ENCODE data around the gene CYSTM1. TPM values are rescaled to one million over a fixed set of nuclear protein-coding genes. Genes with fewer than 3 reads are reported as not detected.

CYSTM1 gene
- total RNA-seq, 1 donor from 2014 or later, result 93.3 TPM

- Histone ChIP-seq H3K9me3 (replicated peaks) (no peaks in the 10 kb centered on the region), H3K4me3 (no peak overlapping the region), H3K4me1 (peaks cover 22% of the 10 kb centered on the region), H3K27me3 (ENCODE audit: low read depth) (no peaks in the 10 kb centered on the region), H3K27ac (replicated peaks) (no peak overlapping the region), H3K36me3 (no peaks in the 10 kb centered on the region)
- no peak for DNase-seq
- intact Hi-C loops (cut with micrococcal nuclease), result no loop called here
- TF ChIP-seq, protein P1, sequence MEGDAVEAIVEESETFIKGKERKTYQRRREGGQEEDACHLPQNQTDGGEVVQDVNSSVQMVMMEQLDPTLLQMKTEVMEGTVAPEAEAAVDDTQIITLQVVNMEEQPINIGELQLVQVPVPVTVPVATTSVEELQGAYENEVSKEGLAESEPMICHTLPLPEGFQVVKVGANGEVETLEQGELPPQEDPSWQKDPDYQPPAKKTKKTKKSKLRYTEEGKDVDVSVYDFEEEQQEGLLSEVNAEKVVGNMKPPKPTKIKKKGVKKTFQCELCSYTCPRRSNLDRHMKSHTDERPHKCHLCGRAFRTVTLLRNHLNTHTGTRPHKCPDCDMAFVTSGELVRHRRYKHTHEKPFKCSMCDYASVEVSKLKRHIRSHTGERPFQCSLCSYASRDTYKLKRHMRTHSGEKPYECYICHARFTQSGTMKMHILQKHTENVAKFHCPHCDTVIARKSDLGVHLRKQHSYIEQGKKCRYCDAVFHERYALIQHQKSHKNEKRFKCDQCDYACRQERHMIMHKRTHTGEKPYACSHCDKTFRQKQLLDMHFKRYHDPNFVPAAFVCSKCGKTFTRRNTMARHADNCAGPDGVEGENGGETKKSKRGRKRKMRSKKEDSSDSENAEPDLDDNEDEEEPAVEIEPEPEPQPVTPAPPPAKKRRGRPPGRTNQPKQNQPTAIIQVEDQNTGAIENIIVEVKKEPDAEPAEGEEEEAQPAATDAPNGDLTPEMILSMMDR (IDR thresholded peaks at IDR 0.05; ENCODE audit: borderline replicate concordance), result no peak
These were observed 33.1 kb downstream of the CYSTM1 start for GRCh38 chr5:140208065-140208464.

GRCh38 chr5:140213370-140213983 lies 38.5 kb downstream of the CYSTM1 start:
- Histone ChIP-seq H3K36me3 (no peaks in the 10 kb centered on the region), H3K4me1 (peaks cover 45% of the 10 kb centered on the region), H3K4me3 (no peak overlapping the region), H3K27me3 (ENCODE audit: low read depth) (no peaks in the 10 kb centered on the region), H3K27ac (replicated peaks) (no peak overlapping the region), H3K9me3 (replicated peaks) (no peaks in the 10 kb centered on the region)
- TF ChIP-seq, protein P1 (IDR thresholded peaks at IDR 0.05; ENCODE audit: borderline replicate concordance), result no peak
- intact Hi-C loops (cut with micrococcal nuclease), result no loop called here
- DNase-seq, result no peak

- Histone ChIP-seq H3K4me3 (no peak overlapping the region), H3K4me1 (peaks cover 59% of the 10 kb centered on the region), H3K9me3 (replicated peaks) (no peaks in the 10 kb centered on the region), H3K27me3 (ENCODE audit: low read depth) (no peaks in the 10 kb centered on the region), H3K27ac (replicated peaks) (no peak overlapping the region), H3K36me3 (no peaks in the 10 kb centered on the region)
- intact Hi-C loops (cut with micrococcal nuclease), result no loop called here
- no peak for DNase-seq
- TF ChIP-seq, protein P1 (IDR thresholded peaks at IDR 0.05; ENCODE audit: borderline replicate concordance), result no peak
These were observed 39.8 kb downstream of the CYSTM1 start for GRCh38 chr5:140214831-140215230.

DNA sequence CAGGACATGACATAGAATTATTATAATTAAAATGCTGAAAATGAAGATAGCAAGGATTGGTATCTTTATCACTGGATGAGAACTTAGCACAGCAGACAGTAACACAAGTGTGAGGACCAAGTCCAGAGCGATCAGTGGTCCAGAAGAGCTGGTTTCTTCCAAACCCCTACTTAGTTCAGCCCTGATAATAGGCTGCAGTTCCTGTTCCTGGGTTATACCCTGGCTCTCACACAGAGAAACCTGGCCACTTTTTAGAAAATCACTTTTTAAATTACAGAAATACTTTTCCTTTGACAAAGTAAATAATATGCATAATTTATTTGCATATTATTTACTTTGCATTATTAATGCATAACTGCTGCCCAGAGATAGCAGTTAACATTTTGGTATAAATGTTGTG lies 40.3 kb downstream of the CYSTM1 start:
- no peaks in the 10 kb centered on the region for H3K36me3 ChIP-seq
- H3K4me3 ChIP-seq, result no peak overlapping the region
- intact Hi-C loops (cut with micrococcal nuclease), result no loop called here
- DNase-seq, result no peak
- H3K4me1 ChIP-seq, result peaks cover 63% of the 10 kb centered on the region
- H3K9me3 ChIP-seq (replicated peaks), result no peaks in the 10 kb centered on the region
- no peak overlapping the region for H3K27ac ChIP-seq (replicated peaks)
- no peaks in the 10 kb centered on the region for H3K27me3 ChIP-seq (ENCODE audit: low read depth)
- TF ChIP-seq, protein P1 (IDR thresholded peaks at IDR 0.05; ENCODE audit: borderline replicate concordance), result no peak

GRCh38 chr5:140216478-140217074 lies 41.6 kb downstream of the CYSTM1 start:
- Histone ChIP-seq H3K9me3 (replicated peaks) (no peaks in the 10 kb centered on the region), H3K27ac (replicated peaks) (peak overlapping the region; percentile 20), H3K27me3 (ENCODE audit: low read depth) (no peaks in the 10 kb centered on the region), H3K4me3 (no peak overlapping the region), H3K4me1 (peaks cover 76% of the 10 kb centered on the region), H3K36me3 (no peaks in the 10 kb centered on the region)
- TF ChIP-seq, protein P1 (IDR thresholded peaks at IDR 0.05; ENCODE audit: borderline replicate concordance), result no peak
- DNase-seq, result no peak
- intact Hi-C loops (cut with micrococcal nuclease), result no loop called here

All from left ventricle myocardium inferior (tissue), 1 donor.